Smooth muscle cell (in vitro differentiated cells): ENCODE measurements around the gene MCUB. TPM values are rescaled to one million over a fixed set of nuclear protein-coding genes. Genes with fewer than 3 reads are reported as not detected.

ENCODE experiments used
- DNase-seq: peaks from one replicate; lab custom pipeline; 2025; ENCODE audit not compliant: unreplicated experiment; lab: John Stamatoyannopoulos, UW
- H2AFZ ChIP-seq: fragments of 200-600 bp; sonication (generic); 2 replicates; pipeline ENCODE4 v1.6.0; 2016; ENCODE audit warnings: antibody characterized with exemption, low read depth, mild to moderate bottlenecking
- H3F3A ChIP-seq: fragments of 200-600 bp; sonication (generic); 2 replicates; pipeline ENCODE4 v1.6.0; 2017; ENCODE audit warnings: antibody characterized with exemption, low read depth
- H3K27ac ChIP-seq: fragments of 200-600 bp; sonication (generic); 2 replicates; pipeline ENCODE4 v1.5.1; 2016; ENCODE audit warnings: low read depth, mild to moderate bottlenecking
- H3K27me3 ChIP-seq: fragments of 200-600 bp; sonication (generic); 2 replicates; pipeline ENCODE4 v1.6.1; 2016; ENCODE audit warnings: low read depth, mild to moderate bottlenecking
- H3K36me3 ChIP-seq: fragments of 200-600 bp; sonication (generic); 2 replicates; pipeline ENCODE4 v1.5.1; 2016; ENCODE audit warnings: low read depth
- H3K4me1 ChIP-seq: fragments of 200-600 bp; sonication (generic); 2 replicates; pipeline ENCODE4 v1.5.1; 2016; ENCODE audit warnings: low read depth
- H3K4me2 ChIP-seq: fragments of 200-600 bp; sonication (generic); 2 replicates; pipeline ENCODE4 v1.6.0; 2016; ENCODE audit warnings: mild to moderate bottlenecking
- H3K4me3 ChIP-seq: fragments of 200-600 bp; sonication (generic); 2 replicates; pipeline ENCODE4 v1.5.1; 2016; ENCODE audit warnings: mild to moderate bottlenecking
- H3K79me2 ChIP-seq: fragments of 200-600 bp; sonication (generic); 2 replicates; pipeline ENCODE4 v1.6.0; 2016; ENCODE audit warnings: low read depth, mild to moderate bottlenecking
- H3K9ac ChIP-seq: fragments of 200-600 bp; sonication (generic); 2 replicates; pipeline ENCODE4 v1.6.0; 2016; ENCODE audit warnings: low read depth
- H3K9me3 ChIP-seq: fragments of 200-600 bp; sonication (generic); replicated peaks from 2 replicates; pipeline ENCODE4 v1.5.1; 2016; ENCODE audit warnings: low read depth
- H4K20me1 ChIP-seq: fragments of 200-600 bp; sonication (generic); 2 replicates; pipeline ENCODE4 v1.6.0; 2016; ENCODE audit warnings: low read depth
- CTCF ChIP-seq: fragments of 200-600 bp; sonication (generic); IDR thresholded peaks from 2 replicates; pipeline ENCODE4 v1.5.1; 2017; ENCODE audit warnings: borderline replicate concordance, mild to moderate bottlenecking, antibody characterized with exemption; ENCODE audit not compliant: insufficient read depth, poor library complexity, severe bottlenecking
- WGBS: methylation state at CpG from one replicate; pipeline ENCODE4 v1.1.7; 2016; ENCODE audit warnings: low lambda C conversion rate; 5-methylcytosine and 5-hydroxymethylcytosine counted together
- polyA plus RNA-seq: library from polyadenylated mRNA; unstranded; fragments of >200 nt; fragmentation: Nextera tagmentation; extraction: Ambion mirVana; gene quantifications from 2 replicates; pipeline ENCODE4 v1.2.1, GENCODE V29; 2016
- total RNA-seq: library from RNA; depleted of rRNA; stranded (reverse); fragments of >200 nt; gene quantifications from 2 replicates; pipeline ENCODE4 v1.2.3, GENCODE V29; 2014

MCUB gene
- total and polyA plus RNA-seq, 2 experiments from 2014 or later = 2.6 to 6.4 TPM

- Histone ChIP-seq H3K9ac (no peak overlapping the region), H3K27ac (no peak overlapping the region), H3K79me2 (no peaks in the 10 kb centered on the region), H3F3A (no peaks in the 10 kb centered on the region), H2AFZ (no peak overlapping the region), H3K4me3 (no peak overlapping the region), H3K4me1 (no peaks in the 10 kb centered on the region), H3K27me3 (no peaks in the 10 kb centered on the region), H3K36me3 (no peaks in the 10 kb centered on the region), H3K4me2 (no peak overlapping the region), H3K9me3 (no peaks in the 10 kb centered on the region), H4K20me1 (no peaks in the 10 kb centered on the region)
- WGBS = 93% methylated on average over 1 of the region's 1 CpG
- DNase-seq = no peak
- TF ChIP-seq CTCF = no peak
These were observed 56.2 kb downstream of the MCUB start for GRCh38 chr4:109616243-109616642.

GRCh38 chr4:109622626-109623025, 62.6 kb downstream of the MCUB start:
- H3K4me3 ChIP-seq = no peak overlapping the region
- WGBS = 91% methylated on average over 7 of the region's 7 CpGs
- no peaks in the 10 kb centered on the region for H4K20me1 ChIP-seq
- no peak overlapping the region for H3K27ac ChIP-seq
- no peaks in the 10 kb centered on the region for H3K4me1 ChIP-seq
- no peak overlapping the region for H3K9ac ChIP-seq
- H3K79me2 ChIP-seq = no peaks in the 10 kb centered on the region
- no peaks in the 10 kb centered on the region for H3F3A ChIP-seq
- H2AFZ ChIP-seq = no peak overlapping the region
- H3K36me3 ChIP-seq = no peaks in the 10 kb centered on the region
- no peak overlapping the region for H3K4me2 ChIP-seq
- DNase-seq = no peak
- H3K9me3 ChIP-seq = no peaks in the 10 kb centered on the region
- H3K27me3 ChIP-seq = no peaks in the 10 kb centered on the region
- TF ChIP-seq CTCF = no peak

DNA sequence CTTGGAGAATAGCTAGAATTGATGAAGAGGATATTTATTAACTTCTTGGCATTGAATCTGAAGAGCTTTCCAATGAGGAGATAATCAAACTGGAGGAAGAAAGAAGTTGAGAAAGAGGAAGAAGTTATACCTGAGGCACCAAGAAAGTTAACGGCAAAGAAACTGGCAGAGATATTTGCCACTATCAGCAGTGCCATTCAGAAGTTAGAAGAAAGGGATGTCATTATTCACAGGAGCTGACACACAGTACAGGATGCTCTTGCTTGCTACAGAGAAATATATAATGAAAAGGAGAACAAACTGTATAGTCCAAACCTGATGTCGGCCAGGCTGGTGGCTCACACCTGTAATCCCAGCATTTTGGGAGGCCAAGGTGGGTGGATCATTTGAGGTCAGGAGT, 64.5 kb downstream of the MCUB start:
- H3K36me3 ChIP-seq = no peaks in the 10 kb centered on the region
- H3K79me2 ChIP-seq = no peaks in the 10 kb centered on the region
- TF ChIP-seq CTCF = no peak
- no peak overlapping the region for H3K4me3 ChIP-seq
- no peaks in the 10 kb centered on the region for H4K20me1 ChIP-seq
- H3K9ac ChIP-seq = no peak overlapping the region
- H3F3A ChIP-seq = no peaks in the 10 kb centered on the region
- no peak overlapping the region for H2AFZ ChIP-seq
- no peaks in the 10 kb centered on the region for H3K9me3 ChIP-seq
- no peak overlapping the region for H3K27ac ChIP-seq
- DNase-seq = no peak
- no peaks in the 10 kb centered on the region for H3K27me3 ChIP-seq
- no peaks in the 10 kb centered on the region for H3K4me1 ChIP-seq
- WGBS = 98% methylated on average over 2 of the region's 2 CpGs
- H3K4me2 ChIP-seq = no peak overlapping the region

DNA sequence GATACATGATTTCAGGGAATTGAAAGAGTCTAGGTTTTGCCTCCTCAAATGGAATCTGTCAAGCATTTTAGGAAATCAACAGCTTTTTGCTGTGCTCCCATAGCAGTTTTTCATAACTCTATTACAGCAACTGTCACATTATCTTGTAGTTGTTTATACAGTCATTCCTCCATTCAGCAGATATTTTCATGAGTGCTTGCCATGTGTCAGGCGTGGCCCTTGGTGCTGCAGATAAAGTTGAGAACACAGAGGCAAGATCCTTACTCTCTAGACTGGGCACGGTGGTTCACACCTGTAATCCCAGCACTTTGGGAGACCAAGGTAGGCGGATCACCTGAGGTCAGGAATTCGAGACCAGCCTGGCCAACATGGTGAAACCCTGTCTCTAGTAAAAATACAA, 67.3 kb downstream of the MCUB start:
- Histone ChIP-seq H4K20me1 (no peaks in the 10 kb centered on the region), H3K4me3 (no peak overlapping the region), H3K4me1 (no peaks in the 10 kb centered on the region), H3F3A (no peaks in the 10 kb centered on the region), H2AFZ (no peak overlapping the region), H3K27ac (no peak overlapping the region), H3K36me3 (no peaks in the 10 kb centered on the region), H3K4me2 (no peak overlapping the region), H3K27me3 (no peaks in the 10 kb centered on the region), H3K9ac (no peak overlapping the region), H3K9me3 (no peaks in the 10 kb centered on the region), H3K79me2 (no peaks in the 10 kb centered on the region)
- TF ChIP-seq CTCF = no peak
- no peak for DNase-seq
- 89% methylated on average over 4 of the region's 4 CpGs for WGBS
